HG03045 (cell line): ENCODE results near the gene ZNF618.

Experiments
- ATAC-seq: cut with Tn5 transposase; IDR thresholded peaks from one replicate; pipeline ENCODE4 v1.9.1; 2021; ENCODE audit warnings: mild to moderate bottlenecking, moderate library complexity; ENCODE audit not compliant: unreplicated experiment

Gene ZNF618

GRCh38 chr9:113882181-113882580 lies 6.1 kb downstream of the ZNF618 start:
- no peak for ATAC-seq

DNA sequence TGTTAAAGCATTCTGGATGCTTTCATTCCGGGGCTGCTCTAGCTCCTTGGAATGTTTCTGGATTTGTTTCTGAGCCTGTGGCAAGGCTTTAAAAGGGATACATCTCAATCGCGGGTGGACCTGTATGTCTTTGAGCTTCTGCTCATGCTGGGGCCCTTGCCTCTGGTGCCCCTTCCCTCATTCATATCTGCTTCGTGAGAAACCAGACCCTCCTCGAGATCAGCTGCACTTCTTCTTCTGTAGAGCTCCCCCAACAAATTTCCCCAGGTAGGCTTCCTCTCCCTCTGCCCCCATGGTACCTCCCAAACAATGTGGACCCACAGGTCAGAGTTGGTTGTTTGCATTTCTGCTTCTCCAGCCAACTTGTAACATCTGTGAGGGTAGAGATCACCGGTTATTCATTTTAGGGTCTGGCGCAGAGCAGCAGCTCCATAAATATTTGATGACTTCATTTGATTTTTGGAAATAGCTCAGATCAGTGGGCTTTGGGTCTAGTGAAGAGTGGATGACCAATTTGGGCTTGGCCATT lies 6.6 kb downstream of the ZNF618 start:
- ATAC-seq, result no peak

- no peak for ATAC-seq
These were observed 9.3 kb downstream of the ZNF618 start for GRCh38 chr9:113885183-113886025.

DNA sequence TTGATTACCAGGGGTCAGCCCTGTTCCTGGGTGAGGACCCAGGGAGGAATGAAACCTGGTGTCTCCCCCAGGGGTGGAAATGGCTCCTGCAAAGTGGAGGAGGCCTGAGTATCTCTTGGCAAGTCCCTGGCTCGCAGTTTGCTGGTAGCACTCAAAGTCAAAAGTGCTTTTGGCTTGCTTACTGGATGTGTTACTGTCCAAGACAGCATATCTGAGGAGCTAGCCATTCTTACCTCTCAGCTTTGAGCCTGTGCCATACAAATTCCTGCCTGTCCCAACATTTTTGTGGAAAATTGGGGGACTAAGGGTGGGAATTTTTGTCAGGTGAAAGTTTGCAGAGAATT lies 9.9 kb downstream of the ZNF618 start:
- no peak for ATAC-seq

- ATAC-seq, result no peak
These were observed 10.4 kb downstream of the ZNF618 start for GRCh38 chr9:113886466-113886865.

GRCh38 chr9:113886933-113887332 lies 10.8 kb downstream of the ZNF618 start:
- ATAC-seq, result no peak

- ATAC-seq, result no peak
These were observed 11.3 kb downstream of the ZNF618 start for GRCh38 chr9:113887436-113887835.

DNA sequence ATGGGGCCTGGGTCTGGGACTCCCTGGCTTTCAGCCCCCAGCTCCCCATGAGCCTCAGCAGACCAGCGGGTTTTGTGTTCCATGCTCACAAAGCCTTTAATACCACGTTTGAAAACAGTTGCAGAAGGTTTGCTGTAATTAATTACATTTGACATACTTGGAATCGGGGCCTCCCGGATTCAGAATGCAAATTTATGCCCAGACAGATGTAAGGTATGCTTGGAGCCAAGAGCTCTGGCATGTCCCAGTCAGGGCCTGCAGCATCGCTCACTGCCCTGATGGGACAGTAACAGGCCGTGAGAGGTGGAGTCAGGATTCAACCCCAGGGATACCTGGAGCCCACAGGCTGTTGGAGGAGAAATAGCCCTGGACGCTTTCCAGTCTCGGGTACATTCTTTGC lies 12.2 kb downstream of the ZNF618 start:
- no peak for ATAC-seq

DNA sequence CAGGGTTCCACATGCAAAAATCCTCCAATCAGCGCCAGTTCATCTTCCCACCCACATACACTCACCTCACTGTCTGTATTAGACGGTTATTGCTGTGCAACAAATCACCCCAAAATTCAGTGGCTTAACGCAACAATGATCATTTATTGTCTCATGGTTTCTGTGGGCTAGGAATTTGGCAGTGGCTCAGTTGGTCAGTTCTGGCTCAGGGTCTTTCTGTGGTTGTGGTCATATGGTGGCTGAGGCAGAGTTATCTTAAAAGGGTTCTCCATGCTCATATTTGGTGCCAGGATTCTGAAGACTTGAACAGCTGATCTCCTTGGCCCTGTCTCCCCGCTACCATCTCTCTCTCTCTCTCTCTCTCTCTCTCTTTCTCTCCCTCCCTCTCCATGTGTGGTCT lies 12.9 kb downstream of the ZNF618 start:
- ATAC-seq, result no peak

DNA sequence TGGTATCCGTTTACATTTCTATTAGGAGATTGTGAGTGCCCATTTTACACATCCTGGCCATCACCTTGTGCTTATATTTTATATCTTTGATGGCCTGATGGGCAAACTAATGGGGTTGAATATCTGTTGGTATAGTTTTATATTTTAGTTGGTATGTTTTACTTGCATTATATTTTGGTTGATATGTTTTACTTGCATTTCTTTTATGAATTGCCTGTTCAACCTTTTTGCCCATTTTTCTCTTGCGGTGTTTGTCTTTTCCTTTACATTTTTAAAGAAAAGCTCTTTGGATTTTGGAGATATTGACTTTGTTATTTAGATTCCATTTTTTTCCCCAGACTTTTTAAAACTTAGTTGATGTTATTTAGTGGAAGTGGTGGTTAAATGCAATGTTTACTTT lies 14.6 kb downstream of the ZNF618 start:
- ATAC-seq, result no peak

- ATAC-seq, result no peak
These were observed 16.9 kb downstream of the ZNF618 start for GRCh38 chr9:113892861-113893491.

- no peak for ATAC-seq
These were observed 18.1 kb downstream of the ZNF618 start for GRCh38 chr9:113894166-113894565.

DNA sequence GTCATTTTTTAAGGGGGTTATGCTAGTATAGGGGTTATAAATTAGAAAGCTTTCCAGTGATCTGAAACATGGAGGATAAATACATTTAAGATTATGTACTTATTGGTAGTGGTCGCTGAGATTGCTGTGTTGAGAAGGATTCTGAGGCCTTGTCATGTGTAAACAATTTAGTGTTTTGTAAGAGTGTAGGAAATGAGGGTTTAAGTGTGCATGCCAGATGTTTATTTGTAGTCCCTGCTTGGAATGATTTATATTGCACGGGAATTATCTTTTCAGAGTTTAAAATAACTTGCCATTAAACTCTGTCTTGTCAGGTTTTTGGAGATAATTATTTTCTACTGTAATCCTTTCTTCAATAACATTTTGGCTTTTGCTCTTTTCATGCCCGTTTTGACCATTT lies 19.4 kb downstream of the ZNF618 start:
- ATAC-seq, result no peak

DNA sequence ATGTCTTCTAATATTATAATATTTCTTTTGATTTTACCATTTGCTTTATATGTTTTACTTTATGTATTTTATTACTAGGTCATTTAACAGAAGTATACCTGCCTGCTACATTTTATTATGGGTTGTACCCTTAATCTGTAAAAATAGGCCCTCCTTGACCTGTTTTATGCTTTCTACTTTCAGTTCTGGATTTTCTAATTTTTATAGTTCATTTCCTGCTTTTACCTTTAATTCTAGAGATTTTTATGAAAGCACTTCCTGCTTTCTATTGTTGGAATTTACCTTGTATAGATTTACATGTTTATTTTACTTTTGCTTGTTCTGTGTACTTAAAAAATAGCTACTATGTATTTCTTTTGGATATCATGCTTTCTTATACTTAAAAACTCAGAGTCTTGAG lies 20.6 kb downstream of the ZNF618 start:
- ATAC-seq, result no peak

DNA sequence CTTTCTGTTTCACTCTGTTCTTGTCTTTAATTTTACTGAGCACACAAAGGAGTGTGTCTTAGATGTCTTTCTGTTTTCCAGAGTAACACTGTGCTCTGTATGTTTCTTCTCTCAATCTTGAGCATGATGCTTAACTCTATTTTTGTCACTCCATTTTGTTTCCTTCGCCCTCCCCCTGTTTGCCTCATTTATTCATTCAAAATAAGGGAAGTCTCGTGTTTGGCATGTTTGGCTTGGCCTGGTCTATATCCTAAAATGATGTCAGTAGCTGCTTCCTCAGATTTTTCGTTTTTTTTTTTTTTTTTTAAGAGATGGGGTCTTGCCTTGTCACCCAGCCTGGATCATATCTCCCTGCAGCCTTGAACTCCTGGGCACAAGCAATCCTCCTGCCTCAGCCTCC lies 22.0 kb downstream of the ZNF618 start:
- no peak for ATAC-seq

GRCh38 chr9:113898596-113898995 lies 22.5 kb downstream of the ZNF618 start:
- ATAC-seq, result no peak

- ATAC-seq, result no peak
These were observed 23.1 kb downstream of the ZNF618 start for GRCh38 chr9:113899205-113899604.

- ATAC-seq, result no peak
These were observed 25.1 kb downstream of the ZNF618 start for GRCh38 chr9:113901221-113901688.

- no peak for ATAC-seq
These were observed 27.5 kb downstream of the ZNF618 start for GRCh38 chr9:113903514-113904077.

DNA sequence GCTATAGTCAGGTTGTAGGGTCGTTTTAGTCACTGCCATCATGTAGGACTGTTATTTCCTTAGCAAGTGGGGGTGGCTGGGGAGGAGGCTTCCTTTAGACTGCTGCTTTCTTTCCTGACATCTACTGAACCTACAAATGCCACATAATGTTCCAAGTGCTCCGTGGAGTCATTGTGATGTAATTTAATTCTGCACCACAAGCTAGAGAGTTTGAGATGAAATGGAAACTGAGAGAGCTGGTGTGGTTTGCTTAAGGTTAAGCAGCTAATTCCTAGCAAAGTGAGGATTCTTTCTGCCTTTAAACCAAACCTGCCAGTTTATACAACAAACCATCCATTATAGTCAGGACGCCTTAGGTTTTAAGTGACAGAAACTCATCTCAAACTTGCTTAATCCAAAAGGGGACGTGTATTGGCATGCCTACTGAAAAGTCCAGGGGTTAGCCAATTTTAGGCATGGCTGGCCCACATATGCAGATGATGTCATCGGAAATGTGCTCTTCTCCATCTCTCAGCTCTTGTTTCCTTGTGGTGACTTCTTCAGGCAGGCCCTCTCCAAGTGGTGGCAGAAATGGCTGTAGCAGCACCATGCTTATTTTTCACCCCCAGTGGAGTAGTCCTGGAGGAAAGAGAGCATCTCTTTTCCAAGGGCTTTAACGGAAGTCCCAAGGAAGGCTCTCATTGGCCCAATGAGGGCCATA lies 30.5 kb downstream of the ZNF618 start:
- ATAC-seq, result no peak

DNA sequence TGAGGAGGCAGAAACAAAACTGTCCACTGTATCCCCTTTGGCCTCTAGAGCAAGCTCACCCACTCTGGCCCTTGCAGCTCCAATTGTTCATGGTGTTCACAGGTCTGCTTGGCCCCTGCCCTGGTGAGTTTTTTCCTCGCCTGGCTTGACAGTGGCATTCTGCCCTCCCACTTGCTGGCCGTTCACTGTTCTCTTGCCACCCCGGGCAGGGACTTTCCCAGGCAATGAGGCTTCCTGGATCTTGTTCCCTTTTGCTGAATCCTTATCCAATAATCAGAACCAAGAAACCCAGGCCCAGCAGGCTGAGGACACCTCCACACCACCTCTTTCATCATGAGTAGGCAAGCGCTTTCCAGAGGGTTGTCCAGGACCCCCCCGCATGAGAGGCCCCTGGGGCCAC lies 31.2 kb downstream of the ZNF618 start:
- no peak for ATAC-seq
